Fibroblast of villous mesenchyme (primary cell): ENCODE measurements around the gene TP53RK. TPM values are rescaled to one million over a fixed set of nuclear protein-coding genes. Genes with fewer than 3 reads are reported as not detected.

Experiments
- DNase-seq: peaks from one replicate; pipeline ENCODE4 v3.0.0-alpha.2; 2010; ENCODE audit warnings: low read depth
- H3K4me3 ChIP-seq: 2 replicates; pipeline ENCODE4 v1.5.1; 2011; ENCODE audit warnings: low read depth, mild to moderate bottlenecking, low read length
- total RNA-seq: library from RNA; depleted of rRNA; stranded (reverse); fragments of >200 nt; gene quantifications from 2 replicates; pipeline ENCODE4 v1.2.3, GENCODE V29; 2012
- TF ChIP-seq, protein P1 (sequence below): IDR thresholded peaks from 2 replicates; pipeline ENCODE4 v1.5.1; 2012; ENCODE audit warnings: low read depth, mild to moderate bottlenecking, low read length; ENCODE audit not compliant: insufficient read depth

The TP53RK gene
- total RNA-seq, 1 donor = 26.3 TPM

DNA sequence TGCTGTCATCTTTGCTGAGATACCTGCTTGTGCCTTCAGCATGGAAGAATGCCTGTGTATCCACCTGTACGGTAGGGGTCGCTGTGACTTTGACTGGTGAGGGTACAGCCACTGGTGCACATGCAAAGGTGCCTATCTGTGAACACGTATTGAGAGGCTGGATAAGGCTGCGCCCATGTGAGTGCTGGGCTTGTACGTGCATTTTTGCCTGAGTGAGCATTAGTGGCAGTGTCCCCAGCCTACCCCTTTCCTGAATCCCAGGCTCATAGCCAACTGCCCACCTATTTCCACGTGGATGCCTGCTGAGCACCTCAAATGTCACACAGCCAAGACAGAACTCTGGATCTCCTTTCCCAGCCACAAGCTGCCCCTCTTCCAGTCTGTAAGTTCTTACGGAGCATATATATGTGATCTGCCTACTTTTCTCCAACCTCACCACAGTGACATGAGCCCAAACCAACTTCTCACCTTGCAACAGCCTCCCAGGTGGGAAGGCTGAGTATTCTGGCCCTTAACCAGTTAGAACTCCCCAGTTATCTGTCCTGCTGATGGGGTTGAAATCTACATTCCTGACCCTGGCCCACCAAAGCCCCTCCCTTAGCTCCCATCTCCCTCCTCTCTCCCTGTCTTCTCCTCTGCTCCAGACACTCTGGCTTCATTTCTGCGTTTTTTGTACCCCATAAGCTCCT, 19.1 kb upstream of the TP53RK start:
- TF ChIP-seq, protein P1, sequence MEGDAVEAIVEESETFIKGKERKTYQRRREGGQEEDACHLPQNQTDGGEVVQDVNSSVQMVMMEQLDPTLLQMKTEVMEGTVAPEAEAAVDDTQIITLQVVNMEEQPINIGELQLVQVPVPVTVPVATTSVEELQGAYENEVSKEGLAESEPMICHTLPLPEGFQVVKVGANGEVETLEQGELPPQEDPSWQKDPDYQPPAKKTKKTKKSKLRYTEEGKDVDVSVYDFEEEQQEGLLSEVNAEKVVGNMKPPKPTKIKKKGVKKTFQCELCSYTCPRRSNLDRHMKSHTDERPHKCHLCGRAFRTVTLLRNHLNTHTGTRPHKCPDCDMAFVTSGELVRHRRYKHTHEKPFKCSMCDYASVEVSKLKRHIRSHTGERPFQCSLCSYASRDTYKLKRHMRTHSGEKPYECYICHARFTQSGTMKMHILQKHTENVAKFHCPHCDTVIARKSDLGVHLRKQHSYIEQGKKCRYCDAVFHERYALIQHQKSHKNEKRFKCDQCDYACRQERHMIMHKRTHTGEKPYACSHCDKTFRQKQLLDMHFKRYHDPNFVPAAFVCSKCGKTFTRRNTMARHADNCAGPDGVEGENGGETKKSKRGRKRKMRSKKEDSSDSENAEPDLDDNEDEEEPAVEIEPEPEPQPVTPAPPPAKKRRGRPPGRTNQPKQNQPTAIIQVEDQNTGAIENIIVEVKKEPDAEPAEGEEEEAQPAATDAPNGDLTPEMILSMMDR = no peak
- no peak for DNase-seq

DNA sequence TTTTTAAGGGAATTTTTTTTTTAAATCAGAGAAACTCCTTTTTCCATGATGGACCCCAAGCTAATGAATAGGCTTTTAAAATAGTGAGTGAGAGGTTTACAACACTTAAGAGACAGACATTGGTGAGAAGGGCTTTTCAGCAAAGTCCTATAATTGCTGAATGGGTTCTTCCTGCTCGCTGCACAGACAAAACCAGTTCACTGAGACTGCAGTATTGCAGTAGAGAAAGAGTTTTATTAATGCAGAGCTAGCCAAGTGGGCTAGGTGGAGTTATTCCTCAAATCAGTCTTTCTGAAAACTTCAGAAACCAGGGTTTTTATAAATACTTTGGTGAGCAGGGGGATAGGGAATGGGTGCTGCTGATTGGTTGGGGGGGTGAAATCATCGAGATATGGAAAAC, 17.0 kb upstream of the TP53RK start:
- DNase-seq = no peak
- H3K4me3 ChIP-seq = no peak overlapping the region
- TF ChIP-seq, protein P1 = no peak

More for the DNA sequence above, 19.1 kb upstream of the TP53RK start:
- no peak overlapping the region for H3K4me3 ChIP-seq

DNA sequence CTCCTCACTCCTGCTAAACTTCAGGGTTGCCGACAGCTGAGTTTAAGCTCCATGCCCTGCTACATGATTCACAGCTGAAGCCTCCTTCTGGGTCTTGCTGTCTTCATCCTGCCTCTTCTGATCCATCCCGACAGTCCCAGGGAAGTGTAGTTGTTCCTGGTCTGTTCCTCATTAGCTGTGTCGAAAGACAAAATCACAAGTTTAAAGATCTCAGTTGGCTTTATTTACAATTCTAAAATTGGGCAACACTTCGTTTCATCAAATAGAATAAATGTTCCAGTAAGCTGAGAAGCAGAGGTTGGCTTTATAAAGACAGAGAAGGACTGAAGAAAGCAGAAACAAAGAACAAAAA, 16.1 kb upstream of the TP53RK start:
- peak; percentile 83 for DNase-seq
- H3K4me3 ChIP-seq = no peak overlapping the region
- TF ChIP-seq, protein P1 = no peak

GRCh38 chr20:46704714-46705377, 15.6 kb upstream of the TP53RK start:
- H3K4me3 ChIP-seq = no peak overlapping the region
- DNase-seq = no peak
- TF ChIP-seq, protein P1 = no peak

DNA sequence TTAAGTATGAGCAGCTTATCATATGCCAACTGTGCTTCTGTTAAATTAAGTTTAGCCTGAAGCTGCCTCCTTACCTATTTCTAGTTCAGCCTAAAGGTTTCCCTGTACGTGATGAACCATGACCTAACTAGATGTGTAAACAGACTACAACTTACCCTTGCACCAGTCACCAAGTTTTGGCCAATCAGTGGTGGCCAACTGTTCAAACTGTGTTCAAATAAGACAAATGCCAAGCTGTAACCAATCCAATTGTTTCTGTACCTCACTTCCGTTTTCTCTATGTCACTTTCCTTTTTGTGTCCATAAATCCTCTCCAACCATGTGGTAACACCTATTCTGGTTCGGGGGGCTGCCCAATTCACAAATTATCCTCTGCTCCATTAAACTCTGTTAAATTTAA, 14.2 kb upstream of the TP53RK start:
- DNase-seq = no peak
- TF ChIP-seq, protein P1 = no peak
- no peak overlapping the region for H3K4me3 ChIP-seq

GRCh38 chr20:46702447-46703203, 13.4 kb upstream of the TP53RK start:
- TF ChIP-seq, protein P1 = no peak
- H3K4me3 ChIP-seq = no peak overlapping the region
- no peak for DNase-seq
